DMS153 (cell line): ENCODE results near the gene TUBB2B.
"Not testable (repeated sequence)": the region's sequence is repeated elsewhere in the genome, so short reads cannot be mapped to it uniquely, and the experiment has no call there.

Experiments used
- DNase-seq: peaks from one replicate; lab custom pipeline; 2025; lab: John Stamatoyannopoulos, UW

TUBB2B gene

GRCh38 chr6:3186974-3187382 is 40.5 kb downstream of the TUBB2B start:
- DNase-seq = no peak

GRCh38 chr6:3183066-3183465 is 44.4 kb downstream of the TUBB2B start:
- DNase-seq = no peak

GRCh38 chr6:3181105-3181504 is 46.3 kb downstream of the TUBB2B start:
- no peak for DNase-seq

- not testable (repeated sequence) for DNase-seq
Measured at GRCh38 chr6:3179945-3180344, 47.5 kb downstream of the TUBB2B start.

- not testable (repeated sequence) for DNase-seq
Measured at GRCh38 chr6:3178666-3179065, 48.8 kb downstream of the TUBB2B start.

- no peak for DNase-seq
Measured at GRCh38 chr6:3176562-3177355, 50.7 kb downstream of the TUBB2B start.

GRCh38 chr6:3175715-3176402 is 51.6 kb downstream of the TUBB2B start:
- no peak for DNase-seq
